NT2/D1 (cell line): ENCODE results near the gene RAPGEF6.

Source experiments
- SUZ12 ChIP-seq: IDR thresholded peaks from 2 replicates; pipeline ENCODE4 v1.6.1; 2011; ENCODE audit not compliant: insufficient read length, insufficient read depth; ENCODE audit errors: extremely low read depth
- YY1 ChIP-seq: IDR thresholded peaks from 2 replicates; pipeline ENCODE4 v1.6.1; 2011; ENCODE audit not compliant: insufficient read length, insufficient read depth
- ZNF274 ChIP-seq: IDR thresholded peaks from 2 replicates; pipeline ENCODE4 v1.6.1; 2011; ENCODE audit warnings: mild to moderate bottlenecking, low read depth, low read length

- TF ChIP-seq YY1, result no peak
- no peak for TF ChIP-seq ZNF274
- no peak for TF ChIP-seq SUZ12
Observed at GRCh38 chr5:131672776-131673175, 37.7 kb upstream of the RAPGEF6 start.
